H7 (cell line): Measurements from ENCODE around the gene GRM7. TPM values are rescaled to one million over a fixed set of nuclear protein-coding genes. Genes with fewer than 3 reads are reported as not detected.

Experiments used
- DNase-seq: peaks from one replicate; pipeline ENCODE4 v3.0.0; 2012
- H3K27me3 ChIP-seq: 2 replicates; pipeline ENCODE4 v1.6.0; 2011; ENCODE audit warnings: mild to moderate bottlenecking, low read length; ENCODE audit not compliant: control insufficient read depth, insufficient read depth
- H3K36me3 ChIP-seq: replicated peaks from 2 replicates; pipeline ENCODE4 v1.5.1; 2011; ENCODE audit warnings: low read length; ENCODE audit not compliant: control insufficient read depth, insufficient read depth
- H3K4me3 ChIP-seq: 2 replicates; pipeline ENCODE4 v1.5.1; 2011; ENCODE audit warnings: low read depth, mild to moderate bottlenecking, control low read depth, low read length, moderate library complexity; ENCODE audit not compliant: insufficient read depth
- total RNA-seq: library from RNA; depleted of rRNA; stranded (reverse); fragments of >200 nt; shearing (Covaris generic); gene quantifications from 2 replicates; pipeline ENCODE4 v1.2.3, GENCODE V29; 2014

GRM7 gene
- total RNA-seq, 1 experiment from 2014 or later = 0.14 TPM

DNA sequence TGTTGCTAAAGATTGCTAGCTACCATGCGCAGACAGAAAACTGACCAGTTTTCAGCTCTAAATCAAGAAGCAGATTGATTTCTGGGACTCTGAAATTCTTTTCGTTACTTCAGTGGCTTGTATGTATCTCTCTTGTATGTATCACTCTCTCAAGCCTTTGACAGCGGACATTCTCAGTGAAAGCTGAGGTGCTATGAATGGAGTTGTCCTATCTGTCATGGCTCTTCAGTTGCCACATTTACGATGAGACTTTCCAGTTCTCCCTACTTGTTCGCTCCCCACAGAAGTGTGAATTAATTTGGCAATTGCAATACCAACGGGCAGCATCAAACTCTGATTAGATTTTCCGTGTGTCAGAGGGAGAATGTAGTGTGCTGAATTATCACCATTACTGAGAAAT is 432.4 kb downstream of the GRM7 start:
- no peak overlapping the region for H3K4me3 ChIP-seq
- DNase-seq = no peak
- H3K27me3 ChIP-seq = no peaks in the 10 kb centered on the region
- H3K36me3 ChIP-seq = no peaks in the 10 kb centered on the region

DNA sequence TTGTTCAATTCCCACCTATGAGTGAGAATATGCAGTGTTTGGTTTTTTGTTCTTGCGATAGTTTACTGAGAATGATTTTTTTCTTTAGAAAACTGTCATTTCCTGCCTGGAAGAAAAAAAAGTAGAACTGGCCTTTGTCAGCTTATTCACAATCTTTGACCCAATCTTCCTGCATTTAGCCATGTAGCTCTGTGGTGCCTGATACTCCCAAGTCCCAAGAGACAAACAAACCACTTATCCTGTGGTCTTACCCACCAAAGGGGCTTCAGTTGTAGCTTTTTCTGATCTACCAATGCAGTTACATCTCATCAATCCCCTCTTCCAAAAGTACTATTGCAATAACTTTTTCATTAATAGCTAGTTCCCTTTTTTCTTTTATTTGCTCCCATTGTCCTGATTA is 444.6 kb downstream of the GRM7 start:
- Histone ChIP-seq H3K4me3 (no peak overlapping the region), H3K27me3 (no peaks in the 10 kb centered on the region), H3K36me3 (no peaks in the 10 kb centered on the region)
- DNase-seq = no peak

DNA sequence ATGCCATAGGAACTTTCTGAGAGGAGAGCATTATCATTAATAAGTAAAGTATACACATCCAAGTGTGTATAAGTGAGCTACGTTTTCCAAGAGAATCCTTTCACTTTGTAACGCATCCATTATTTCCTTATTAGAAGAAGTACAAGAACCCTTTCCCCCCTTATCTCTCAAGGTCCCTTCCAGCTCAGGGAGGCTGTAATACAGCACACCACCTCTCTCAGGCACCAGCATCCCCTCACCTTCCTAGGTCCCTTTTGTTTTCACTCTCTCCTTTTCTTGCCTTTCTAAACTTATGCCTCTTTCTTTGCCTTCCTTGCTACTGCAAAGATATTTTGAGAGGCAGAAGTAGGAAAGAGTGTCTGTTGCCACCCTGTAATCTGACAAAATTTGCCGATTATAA is 446.0 kb downstream of the GRM7 start:
- no peaks in the 10 kb centered on the region for H3K27me3 ChIP-seq
- no peak overlapping the region for H3K4me3 ChIP-seq
- H3K36me3 ChIP-seq = no peaks in the 10 kb centered on the region
- DNase-seq = peak; percentile 2

DNA sequence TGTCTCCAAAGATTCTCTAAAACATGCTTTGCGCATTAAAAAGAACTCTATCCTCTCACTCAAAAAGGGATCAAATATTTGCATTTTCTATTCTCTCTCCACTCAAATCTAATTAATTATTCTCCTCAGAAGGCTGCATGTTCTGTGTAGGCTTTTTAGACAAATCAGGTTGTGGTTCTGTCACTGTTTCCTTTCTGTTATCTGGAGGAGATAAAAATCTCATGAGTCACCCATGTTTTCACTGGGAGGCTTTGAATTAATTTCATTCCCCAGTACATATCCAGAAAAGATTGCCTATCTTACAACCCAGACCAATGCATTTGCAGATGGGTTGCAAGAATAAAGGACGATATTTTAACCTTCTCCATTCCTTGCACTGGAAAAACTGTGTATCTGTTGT is 446.5 kb downstream of the GRM7 start:
- no peak overlapping the region for H3K4me3 ChIP-seq
- H3K36me3 ChIP-seq = no peaks in the 10 kb centered on the region
- no peak for DNase-seq
- H3K27me3 ChIP-seq = no peaks in the 10 kb centered on the region

DNA sequence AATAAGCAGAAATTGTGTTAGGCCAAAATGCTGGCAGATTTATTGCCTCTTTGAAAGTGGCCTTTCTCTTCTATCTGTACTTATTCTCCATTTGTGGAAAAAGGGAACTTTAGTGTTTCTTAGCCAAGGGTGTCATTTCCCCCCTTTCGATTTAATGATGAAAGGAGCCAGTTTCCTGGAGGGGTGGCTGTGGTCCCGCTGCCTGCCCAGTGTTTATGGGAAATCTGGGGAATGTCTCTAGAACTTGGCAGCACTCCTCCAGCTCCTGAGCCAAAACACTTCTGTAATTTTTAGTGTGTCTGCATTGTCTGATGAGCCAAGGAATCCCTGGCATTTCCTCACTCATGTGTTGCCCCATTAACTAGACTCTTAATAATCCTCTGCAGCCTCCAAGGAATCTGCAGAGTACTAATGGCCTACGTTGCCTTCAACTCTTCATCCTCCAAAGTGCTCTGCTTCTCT is 448.8 kb downstream of the GRM7 start:
- H3K36me3 ChIP-seq = no peaks in the 10 kb centered on the region
- no peak for DNase-seq
- no peaks in the 10 kb centered on the region for H3K27me3 ChIP-seq
- no peak overlapping the region for H3K4me3 ChIP-seq

DNA sequence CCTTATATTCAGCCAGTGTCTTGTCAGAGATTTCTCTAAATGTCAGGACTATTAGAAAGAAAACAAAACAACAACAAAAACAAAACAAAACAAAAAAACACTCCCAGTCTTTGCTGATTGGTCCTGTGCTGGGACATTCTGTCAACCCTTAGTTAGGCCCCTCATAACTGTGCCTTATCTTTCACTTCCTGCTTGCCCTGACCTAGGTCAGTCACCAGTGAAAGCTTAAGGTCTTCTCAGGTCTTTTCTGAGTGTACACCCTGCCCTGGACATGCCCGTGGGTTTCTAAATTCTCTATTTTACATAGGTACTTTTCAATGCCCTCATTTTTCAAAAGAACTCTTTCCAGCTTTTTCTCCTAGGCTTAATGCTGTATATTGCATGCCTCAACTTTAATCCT is 454.1 kb downstream of the GRM7 start:
- H3K4me3 ChIP-seq = no peak overlapping the region
- H3K36me3 ChIP-seq = no peaks in the 10 kb centered on the region
- DNase-seq = no peak
- H3K27me3 ChIP-seq = no peaks in the 10 kb centered on the region

DNA sequence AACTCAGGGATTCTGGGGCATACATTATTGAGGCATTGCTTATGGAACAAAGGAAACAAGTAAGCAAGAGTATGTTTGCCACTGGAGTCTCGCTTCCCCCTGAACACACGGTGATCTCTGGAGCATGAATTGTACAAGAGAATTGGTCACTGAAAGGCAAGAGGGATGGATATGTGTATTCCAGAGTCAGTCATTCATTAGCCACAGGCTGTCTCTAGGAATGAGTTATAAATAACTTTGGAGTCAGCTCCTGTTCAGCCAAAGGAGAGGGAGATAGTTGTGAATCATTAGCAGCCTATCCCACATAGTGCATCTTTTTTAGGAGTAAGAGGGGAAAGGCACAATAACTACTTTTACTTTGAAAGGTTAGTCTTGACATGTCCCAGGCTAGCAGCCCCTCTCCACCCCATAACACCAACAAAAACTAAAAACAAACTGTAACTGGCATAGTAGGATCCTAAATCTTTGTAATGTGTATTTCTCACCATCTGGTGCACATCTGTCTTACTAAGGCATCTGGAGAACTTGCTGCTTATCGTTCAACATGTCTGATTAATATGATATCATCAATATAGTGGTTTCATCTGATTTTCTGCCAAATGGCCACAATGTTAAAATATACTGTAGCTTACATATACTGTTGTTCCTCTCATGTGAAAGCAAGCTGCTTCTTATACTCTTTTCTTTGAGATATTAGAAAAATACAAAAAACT is 462.2 kb downstream of the GRM7 start:
- H3K27me3 ChIP-seq = no peaks in the 10 kb centered on the region

DNA sequence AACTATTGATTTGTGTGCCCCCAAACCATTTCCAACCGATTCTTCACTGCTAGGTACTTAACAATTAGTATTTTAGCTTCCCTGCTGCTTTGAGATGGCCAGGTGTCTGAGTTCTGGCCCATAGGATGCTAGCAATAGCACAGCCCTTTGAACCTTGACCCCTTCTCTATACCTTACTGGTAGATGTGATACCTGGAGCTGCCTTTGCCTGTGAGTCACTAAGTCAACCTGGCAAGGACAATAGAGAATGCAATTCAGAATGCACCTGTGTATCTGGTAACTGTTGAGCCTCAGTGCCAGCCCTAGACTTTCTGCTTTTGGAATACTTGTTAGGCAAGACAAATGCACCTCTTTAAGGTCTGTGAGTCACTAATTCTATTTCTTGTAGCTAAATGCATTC is 467.4 kb downstream of the GRM7 start:
- H3K36me3 ChIP-seq = no peaks in the 10 kb centered on the region
- H3K27me3 ChIP-seq = no peaks in the 10 kb centered on the region
- DNase-seq = no peak
- no peak overlapping the region for H3K4me3 ChIP-seq

More for the DNA sequence above, 462.2 kb downstream of the GRM7 start:
- no peak for DNase-seq
- no peak overlapping the region for H3K4me3 ChIP-seq
- H3K36me3 ChIP-seq = no peaks in the 10 kb centered on the region

DNA sequence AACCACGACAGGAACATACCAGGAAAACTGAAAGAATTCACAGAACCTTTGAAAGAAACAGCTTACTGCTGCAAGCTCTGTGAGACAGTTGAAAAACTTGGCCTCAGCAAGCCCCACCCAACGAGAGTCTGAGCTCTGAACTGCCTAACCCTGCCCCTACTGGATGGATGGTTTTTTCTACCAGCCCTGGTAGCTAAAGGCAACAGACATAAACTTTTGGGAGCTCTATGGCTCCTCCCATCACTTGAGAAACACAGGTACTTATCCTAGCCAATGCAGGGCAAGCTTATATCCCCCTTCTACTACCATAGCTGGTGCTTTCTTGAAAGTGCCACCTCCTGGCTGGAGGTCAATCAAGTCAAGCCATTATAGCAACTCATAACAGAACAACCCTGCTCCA is 471.8 kb downstream of the GRM7 start:
- Histone ChIP-seq H3K4me3 (no peak overlapping the region), H3K27me3 (no peaks in the 10 kb centered on the region)
- DNase-seq = no peak

DNA sequence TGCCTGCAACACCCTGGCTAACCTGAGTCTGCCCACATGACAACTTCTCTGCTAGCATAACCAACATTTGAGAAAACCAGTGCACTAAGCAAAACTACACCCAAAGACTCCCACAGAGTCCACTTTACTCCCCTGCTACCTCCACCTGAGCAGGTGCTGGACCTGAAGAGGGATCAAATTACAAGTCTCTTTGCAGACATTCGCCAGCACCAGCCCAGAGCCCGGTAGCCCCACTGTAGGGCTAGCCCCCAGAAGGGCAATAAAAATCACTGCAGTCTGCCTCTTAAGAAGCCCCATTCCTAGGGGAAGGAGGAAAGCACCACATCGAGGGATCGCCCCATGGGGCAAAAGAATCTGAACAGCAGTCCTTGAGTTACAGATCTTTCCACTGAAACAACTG is 472.2 kb downstream of the GRM7 start:
- no peak overlapping the region for H3K4me3 ChIP-seq
- no peak for DNase-seq
- H3K36me3 ChIP-seq = no peaks in the 10 kb centered on the region
- no peaks in the 10 kb centered on the region for H3K27me3 ChIP-seq

More for the DNA sequence above, 471.8 kb downstream of the GRM7 start:
- no peaks in the 10 kb centered on the region for H3K36me3 ChIP-seq

DNA sequence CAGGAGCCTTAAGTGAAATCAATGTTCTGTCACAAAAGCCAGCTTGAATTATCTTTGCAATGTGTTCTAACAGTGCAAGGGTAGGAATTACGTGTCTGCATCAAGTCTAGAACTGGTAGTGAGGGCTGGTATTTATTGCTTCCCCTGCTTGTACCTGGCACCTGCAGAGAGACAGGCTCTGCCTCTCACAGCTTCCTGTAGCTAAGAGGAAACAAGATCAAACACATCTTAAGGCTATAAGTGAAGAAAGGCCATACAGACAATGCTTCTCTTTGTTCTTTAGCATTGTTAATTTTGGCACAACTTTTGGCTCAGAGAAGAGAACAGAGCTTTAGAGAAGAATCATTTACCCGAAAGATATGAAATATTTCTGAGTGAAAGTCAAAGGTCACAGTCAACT is 479.9 kb downstream of the GRM7 start:
- no peak for DNase-seq
- H3K4me3 ChIP-seq = no peak overlapping the region
- no peaks in the 10 kb centered on the region for H3K36me3 ChIP-seq
- no peaks in the 10 kb centered on the region for H3K27me3 ChIP-seq

DNA sequence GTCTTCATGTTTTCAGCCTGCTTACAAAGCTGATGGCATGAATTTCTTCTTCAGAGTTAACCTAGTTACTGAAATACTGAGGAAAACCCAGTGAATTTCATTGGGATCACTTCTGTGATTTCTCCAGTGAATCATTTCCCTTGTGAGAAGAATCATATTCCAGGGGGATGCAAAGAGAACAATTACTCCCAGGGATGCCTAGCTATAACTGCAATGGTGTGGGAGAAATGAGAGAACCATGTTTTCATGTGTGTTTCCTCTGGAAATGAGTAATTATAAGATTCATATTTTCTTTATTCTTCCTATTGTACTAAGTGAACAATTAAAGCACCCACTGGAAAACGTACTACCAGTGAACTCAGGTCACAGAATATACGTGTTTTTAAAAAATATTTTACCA is 485.4 kb downstream of the GRM7 start:
- DNase-seq = no peak
- Histone ChIP-seq H3K4me3 (no peak overlapping the region), H3K27me3 (no peaks in the 10 kb centered on the region), H3K36me3 (no peaks in the 10 kb centered on the region)

DNA sequence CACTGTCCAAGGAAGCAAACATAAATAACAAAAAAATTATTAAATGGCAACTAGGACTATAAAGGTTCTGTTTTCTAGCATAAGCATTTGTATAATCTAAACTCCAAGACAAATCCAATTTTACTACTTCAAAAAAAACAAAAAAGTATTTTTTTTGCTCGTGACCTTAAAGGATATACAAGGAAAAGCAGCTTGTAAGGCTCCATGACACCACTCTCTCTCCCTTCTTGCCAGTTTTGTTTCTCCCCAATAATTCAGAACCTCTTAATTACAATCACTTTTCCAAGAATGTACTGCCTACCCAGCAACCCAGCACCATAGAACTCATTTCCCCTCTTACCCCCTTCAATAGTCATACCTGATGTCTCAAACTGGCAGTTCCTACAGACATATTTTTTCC is 496.2 kb downstream of the GRM7 start:
- DNase-seq = no peak
- H3K36me3 ChIP-seq = no peaks in the 10 kb centered on the region
- no peak overlapping the region for H3K4me3 ChIP-seq
- no peaks in the 10 kb centered on the region for H3K27me3 ChIP-seq

DNA sequence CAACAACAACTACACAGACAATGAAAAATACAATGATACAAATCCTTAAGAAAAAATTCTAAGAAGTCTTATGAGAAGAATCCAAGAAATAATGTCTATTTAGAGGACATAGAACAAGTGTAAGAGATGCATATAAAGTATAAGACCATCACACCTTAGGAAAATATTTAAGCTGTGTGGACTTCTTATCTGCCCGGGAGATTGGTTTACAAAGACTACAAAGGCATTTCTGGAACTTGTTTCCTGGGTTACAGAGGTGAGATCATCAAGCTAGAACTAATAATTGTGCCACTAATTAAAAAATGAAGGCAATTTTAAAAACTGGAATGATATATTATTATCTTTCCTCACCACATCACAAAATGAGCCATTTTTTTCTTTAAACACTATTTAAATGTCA is 507.1 kb downstream of the GRM7 start:
- H3K4me3 ChIP-seq = no peak overlapping the region
- no peaks in the 10 kb centered on the region for H3K36me3 ChIP-seq
- DNase-seq = no peak
- H3K27me3 ChIP-seq = no peaks in the 10 kb centered on the region

DNA sequence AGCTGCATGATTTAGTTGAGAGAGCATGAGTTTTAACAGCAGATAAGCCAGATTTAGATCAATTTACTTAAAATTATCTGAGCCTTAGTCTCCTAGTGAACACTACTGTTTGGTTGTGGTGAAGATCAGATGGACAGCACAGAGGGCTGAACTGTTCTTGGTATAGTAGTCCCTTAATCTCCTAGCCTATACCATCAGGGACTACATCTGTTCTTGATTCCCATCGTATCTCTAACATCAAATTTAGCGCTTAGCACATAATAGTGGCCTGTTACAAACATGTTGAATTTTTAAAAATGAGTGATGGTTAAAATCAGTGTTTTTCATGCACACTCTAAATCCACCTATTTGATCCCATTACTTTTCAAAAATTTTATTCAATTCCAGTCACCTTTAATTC is 507.7 kb downstream of the GRM7 start:
- Histone ChIP-seq H3K36me3 (no peaks in the 10 kb centered on the region), H3K4me3 (no peak overlapping the region), H3K27me3 (no peaks in the 10 kb centered on the region)
- no peak for DNase-seq
